Astrocyte (in vitro differentiated cells and primary cell): Measurements from ENCODE around the gene FLT1.

ENCODE experiments used
- EZH2 ChIP-seq: IDR thresholded peaks from 2 replicates; pipeline ENCODE4 v1.6.1; 2012; ENCODE audit warnings: mild to moderate bottlenecking, low read length, inconsistent platforms; ENCODE audit not compliant: insufficient read depth
- TF ChIP-seq, protein P1 (sequence below): IDR thresholded peaks from 2 replicates; pipeline ENCODE4 v1.5.1; 2011; ENCODE audit warnings: low read depth, mild to moderate bottlenecking, inconsistent platforms, low read length, moderate library complexity; ENCODE audit not compliant: insufficient read depth

DNA sequence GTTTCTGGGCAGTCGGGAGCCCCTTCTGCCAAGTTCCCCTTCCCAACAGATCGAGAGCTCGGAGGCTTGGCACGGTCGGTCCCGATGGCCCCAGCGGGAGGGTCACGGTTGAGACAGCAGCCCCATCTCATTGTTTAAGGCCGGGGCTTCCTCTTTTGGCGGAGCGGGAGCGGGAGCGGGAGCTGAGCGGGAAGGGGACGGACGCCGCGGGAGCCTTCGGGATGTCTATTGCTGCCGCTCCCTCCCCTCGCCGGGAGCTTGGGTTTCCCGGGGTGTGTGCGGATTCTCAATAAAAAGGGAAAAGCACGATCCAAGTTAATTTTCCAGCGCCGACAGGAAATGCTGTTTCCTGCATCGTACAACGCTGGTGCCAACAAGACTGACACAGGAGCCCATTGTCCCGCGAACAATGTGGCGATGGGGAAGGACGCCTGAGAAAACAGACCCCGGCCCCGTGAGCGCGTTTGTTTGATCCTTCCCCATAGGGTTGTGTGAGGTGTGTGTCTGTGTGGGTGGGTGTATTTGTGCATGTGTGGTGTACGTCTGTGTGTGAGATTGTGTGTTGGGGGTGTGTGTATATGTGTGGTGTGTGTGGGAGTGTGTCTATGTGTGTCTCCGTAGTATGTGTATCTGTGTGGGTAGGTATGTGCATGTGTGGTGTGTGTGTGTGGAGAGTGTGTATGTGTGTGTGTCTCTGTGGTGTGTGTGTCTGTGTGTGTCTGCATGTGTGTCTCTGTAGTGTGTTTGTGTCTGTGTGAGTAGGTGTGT lies 36.3 kb upstream of the FLT1 start:
- TF ChIP-seq, protein P1, sequence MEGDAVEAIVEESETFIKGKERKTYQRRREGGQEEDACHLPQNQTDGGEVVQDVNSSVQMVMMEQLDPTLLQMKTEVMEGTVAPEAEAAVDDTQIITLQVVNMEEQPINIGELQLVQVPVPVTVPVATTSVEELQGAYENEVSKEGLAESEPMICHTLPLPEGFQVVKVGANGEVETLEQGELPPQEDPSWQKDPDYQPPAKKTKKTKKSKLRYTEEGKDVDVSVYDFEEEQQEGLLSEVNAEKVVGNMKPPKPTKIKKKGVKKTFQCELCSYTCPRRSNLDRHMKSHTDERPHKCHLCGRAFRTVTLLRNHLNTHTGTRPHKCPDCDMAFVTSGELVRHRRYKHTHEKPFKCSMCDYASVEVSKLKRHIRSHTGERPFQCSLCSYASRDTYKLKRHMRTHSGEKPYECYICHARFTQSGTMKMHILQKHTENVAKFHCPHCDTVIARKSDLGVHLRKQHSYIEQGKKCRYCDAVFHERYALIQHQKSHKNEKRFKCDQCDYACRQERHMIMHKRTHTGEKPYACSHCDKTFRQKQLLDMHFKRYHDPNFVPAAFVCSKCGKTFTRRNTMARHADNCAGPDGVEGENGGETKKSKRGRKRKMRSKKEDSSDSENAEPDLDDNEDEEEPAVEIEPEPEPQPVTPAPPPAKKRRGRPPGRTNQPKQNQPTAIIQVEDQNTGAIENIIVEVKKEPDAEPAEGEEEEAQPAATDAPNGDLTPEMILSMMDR = no peak
- no peak for TF ChIP-seq EZH2
